ENCODE results near the gene PSMD13. TPM values are rescaled to one million over a fixed set of nuclear protein-coding genes. Genes with fewer than 3 reads are reported as not detected.

The PSMD13 gene
- total RNA-seq, 6 donors from 2014 or later: 85.2 to 113 (median 106) TPM

DNA sequence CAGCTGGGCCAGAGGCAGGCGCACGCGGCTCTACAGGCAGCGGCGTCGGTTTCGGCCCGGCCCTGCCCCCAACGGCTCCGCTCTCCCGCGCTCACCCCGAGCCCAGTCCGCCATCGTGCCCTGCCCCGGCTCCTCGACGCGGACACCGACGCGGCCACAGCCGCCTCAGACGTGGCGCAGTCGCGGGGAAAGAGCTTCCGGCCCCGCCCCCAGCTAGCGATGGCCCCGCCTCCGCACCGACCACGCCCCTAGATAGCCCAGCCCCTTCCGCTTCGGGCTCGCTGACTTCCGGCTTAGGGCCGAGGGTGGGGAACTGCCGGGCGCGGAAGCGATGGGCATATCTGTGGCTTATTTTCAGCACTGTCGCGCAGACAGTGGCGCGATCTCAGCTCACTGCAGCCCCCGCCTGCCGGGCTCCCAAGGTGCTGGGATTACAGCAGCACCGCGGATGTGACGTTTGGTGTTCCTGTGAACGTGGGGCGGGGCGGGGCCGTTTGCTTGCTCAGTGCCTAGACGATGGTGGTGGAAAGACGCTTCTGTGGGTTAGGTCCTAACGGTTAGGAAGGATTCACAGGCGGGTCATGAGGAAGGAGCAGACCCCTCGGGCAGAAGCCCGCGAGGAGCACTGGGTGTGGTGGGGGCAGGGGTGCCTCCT, 29.4 kb upstream of the PSMD13 start, which contains the start of the genes BET1L and RIC8A:
TSS of gene BET1L (minus strand) at position 192 of the 655 bp plus-strand sequence. CDS start at position 114, 78 bp downstream.
TSS of gene RIC8A (plus strand) at position 501 of the 655 bp plus-strand sequence. CDS start 1,147 bp downstream, outside the sequence.
- peaks cover 41 to 60% (median 46%) of the 10 kb centered on the region in 4 donors for H3K4me1 ChIP-seq
- no peaks in the 10 kb centered on the region for H3K9me3 ChIP-seq
- 0 to 1% methylated on average over 9 to 52 of the region's 63 CpGs for WGBS, 2 donors
- ATAC-seq (ENCODE audit: low FRiP score in 2 of 2): peak; percentile 94 to 97
- H3K36me3 ChIP-seq: peaks cover 21 to 61% (median 50%) of the 10 kb centered on the region in 4 donors
- H3K27me3 ChIP-seq: no peaks in the 10 kb centered on the region
- peak within 1 kb of the TSS; percentile 97 to 99 (median 99) for H3K27ac ChIP-seq
- peak; percentile 97 to 98 for DNase-seq
- peak in 1 of 4 donors; percentile 21 for TF ChIP-seq EP300 (IDR thresholded peaks at IDR 0.05)
- TF ChIP-seq POLR2AphosphoS5 (IDR thresholded peaks at IDR 0.05): peak; percentile 96 to 97
- TF ChIP-seq, protein P1, sequence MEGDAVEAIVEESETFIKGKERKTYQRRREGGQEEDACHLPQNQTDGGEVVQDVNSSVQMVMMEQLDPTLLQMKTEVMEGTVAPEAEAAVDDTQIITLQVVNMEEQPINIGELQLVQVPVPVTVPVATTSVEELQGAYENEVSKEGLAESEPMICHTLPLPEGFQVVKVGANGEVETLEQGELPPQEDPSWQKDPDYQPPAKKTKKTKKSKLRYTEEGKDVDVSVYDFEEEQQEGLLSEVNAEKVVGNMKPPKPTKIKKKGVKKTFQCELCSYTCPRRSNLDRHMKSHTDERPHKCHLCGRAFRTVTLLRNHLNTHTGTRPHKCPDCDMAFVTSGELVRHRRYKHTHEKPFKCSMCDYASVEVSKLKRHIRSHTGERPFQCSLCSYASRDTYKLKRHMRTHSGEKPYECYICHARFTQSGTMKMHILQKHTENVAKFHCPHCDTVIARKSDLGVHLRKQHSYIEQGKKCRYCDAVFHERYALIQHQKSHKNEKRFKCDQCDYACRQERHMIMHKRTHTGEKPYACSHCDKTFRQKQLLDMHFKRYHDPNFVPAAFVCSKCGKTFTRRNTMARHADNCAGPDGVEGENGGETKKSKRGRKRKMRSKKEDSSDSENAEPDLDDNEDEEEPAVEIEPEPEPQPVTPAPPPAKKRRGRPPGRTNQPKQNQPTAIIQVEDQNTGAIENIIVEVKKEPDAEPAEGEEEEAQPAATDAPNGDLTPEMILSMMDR (IDR thresholded peaks at IDR 0.05): peak in 2 of 6 experiments; percentile 22 to 30
- TF ChIP-seq POLR2A (IDR thresholded peaks at IDR 0.05): peak; percentile 48 to 98 (median 90)
- peak within 1 kb of the TSS; percentile 71 to 87 (median 78) for H3K4me3 ChIP-seq

GRCh38 chr11:207863-208180, 29.0 kb upstream of the PSMD13 start:
- DNase-seq: peak in 1 of 2 donors; percentile 63
- H3K27me3 ChIP-seq: no peaks in the 10 kb centered on the region
- peak overlapping the region; percentile 71 to 87 (median 78) for H3K4me3 ChIP-seq
- peaks cover 22 to 63% (median 55%) of the 10 kb centered on the region in 4 donors for H3K36me3 ChIP-seq
- H3K9me3 ChIP-seq: no peaks in the 10 kb centered on the region
- TF ChIP-seq POLR2A (IDR thresholded peaks at IDR 0.05): peak in 1 of 4 donors; percentile 58
- no peak for TF ChIP-seq EP300 (IDR thresholded peaks at IDR 0.05)
- no peak for TF ChIP-seq POLR2AphosphoS5 (IDR thresholded peaks at IDR 0.05)
- TF ChIP-seq, protein P1 (IDR thresholded peaks at IDR 0.05): no peak
- H3K4me1 ChIP-seq: peaks cover 38 to 60% (median 44%) of the 10 kb centered on the region in 4 donors
- peak; percentile 20 for ATAC-seq (ENCODE audit: low FRiP score in 2 of 2)
- H3K27ac ChIP-seq: peak overlapping the region; percentile 97 to 99 (median 99)
- 0 to 1% methylated on average over 17 to 27 of the region's 27 CpGs for WGBS, 2 donors

DNA sequence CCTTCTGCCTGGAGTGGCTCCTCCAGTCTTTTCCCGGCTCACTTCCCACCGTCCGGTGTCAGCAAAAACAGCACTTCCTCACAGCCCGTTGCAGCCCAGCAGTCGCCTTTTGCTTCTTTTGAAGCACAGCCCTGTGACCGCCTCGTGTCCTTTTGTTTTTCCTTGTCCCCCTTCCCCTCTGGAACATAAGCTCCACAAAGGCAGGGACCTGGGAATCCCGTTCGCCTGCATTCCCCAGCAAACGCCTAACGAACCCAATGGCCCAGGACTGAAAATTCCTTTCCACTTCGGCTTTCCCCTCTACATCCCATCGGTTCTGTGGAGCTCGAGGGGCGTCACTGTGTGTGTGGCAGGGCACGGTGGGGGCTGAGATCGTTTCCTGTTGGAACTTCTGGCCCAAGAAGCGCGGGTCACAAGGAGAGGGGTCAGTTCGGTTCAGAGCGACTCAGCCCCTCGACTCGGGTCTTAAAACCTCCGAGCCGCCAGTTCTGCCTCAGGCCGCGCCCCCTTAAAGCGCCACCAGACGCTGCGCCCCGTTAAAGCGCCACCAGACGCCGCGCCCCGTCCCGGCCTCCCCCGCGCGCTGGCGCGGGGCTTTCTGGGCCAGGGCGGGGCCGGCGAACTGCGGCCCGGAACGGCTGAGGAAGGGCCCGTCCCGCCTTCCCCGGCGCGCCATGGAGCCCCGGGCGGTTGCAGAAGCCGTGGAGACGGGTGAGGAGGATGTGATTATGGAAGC, 28.4 kb upstream of the PSMD13 start:
- H3K4me3 ChIP-seq: peak overlapping the region; percentile 71 to 87 (median 78)
- H3K36me3 ChIP-seq: peaks cover 22 to 64% (median 57%) of the 10 kb centered on the region in 4 donors
- H3K27me3 ChIP-seq: no peaks in the 10 kb centered on the region
- TF ChIP-seq POLR2AphosphoS5 (IDR thresholded peaks at IDR 0.05) (peak; percentile 72 to 88), POLR2A (IDR thresholded peaks at IDR 0.05) (peak in 3 of 4 donors; percentile 76 to 93 (median 82)), EP300 (IDR thresholded peaks at IDR 0.05) (peak in 1 of 4 donors; percentile 10)
- TF ChIP-seq, protein P1 (IDR thresholded peaks at IDR 0.05): peak in 1 of 6 experiments; percentile 13
- 0% methylated on average over 18 to 31 of the region's 57 CpGs for WGBS, 2 donors
- H3K9me3 ChIP-seq: no peaks in the 10 kb centered on the region
- ATAC-seq (ENCODE audit: low FRiP score in 2 of 2) (peak; percentile 85 to 89), DNase-seq (peak; percentile 87 to 97)
- H3K4me1 ChIP-seq: peaks cover 38 to 58% (median 44%) of the 10 kb centered on the region in 4 donors
- H3K27ac ChIP-seq: peak overlapping the region; percentile 97 to 99 (median 99)

- peak in 1 of 2 donors; percentile 1 for ATAC-seq (ENCODE audit: low FRiP score in 2 of 2)
- peaks cover 38 to 53% (median 42%) of the 10 kb centered on the region in 4 donors for H3K4me1 ChIP-seq
Measured at GRCh38 chr11:208917-209260, 27.9 kb upstream of the PSMD13 start.

More at GRCh38 chr11:208917-209260, 27.9 kb upstream of the PSMD13 start:
- no peak for DNase-seq
- peak overlapping the region; percentile 71 to 87 (median 78) for H3K4me3 ChIP-seq
- TF ChIP-seq, protein P1 (IDR thresholded peaks at IDR 0.05): no peak
- TF ChIP-seq POLR2AphosphoS5 (IDR thresholded peaks at IDR 0.05) (no peak), POLR2A (IDR thresholded peaks at IDR 0.05) (no peak), EP300 (IDR thresholded peaks at IDR 0.05) (no peak)
- H3K36me3 ChIP-seq: peaks cover 22 to 64% (median 56%) of the 10 kb centered on the region in 4 donors
- H3K27me3 ChIP-seq: no peaks in the 10 kb centered on the region
- WGBS, 2 donors: 0% methylated on average over 26 of the region's 26 CpGs; no CpG with 5 or more reads in 1 of the 2 donors
- peak overlapping the region; percentile 97 to 99 (median 99) for H3K27ac ChIP-seq
- no peaks in the 10 kb centered on the region for H3K9me3 ChIP-seq

Measured in upper lobe of left lung (tissue), 6 donors.